GM12878 (cell line): ENCODE data around the gene CAMTA1. TPM values are rescaled to one million over a fixed set of nuclear protein-coding genes. Genes with fewer than 3 reads are reported as not detected.

Source experiments
- ATAC-seq: fragments of 200-7000 bp; cut with Tn5 transposase; 3 replicates; pipeline ENCODE4 v1.9.1; 2020; ENCODE audit warnings: mild to moderate bottlenecking, moderate library complexity
- BruUV-seq: library from RNA; stranded (reverse); fragments of 400-500 nt; replicated peaks from 2 replicates; lab custom pipeline; 2021; lab: Mats Ljungman, UMichigan
- CTCF ChIA-PET: fragments of 300-600 bp; sonication (Branson Sonifier 250); formaldehyde crosslinking; extraction: SDS; loops from one replicate; lab custom pipeline; 2021; ENCODE audit warnings: inconsistent platforms; lab: Yijun Ruan, JAX
- POLR2A ChIA-PET: fragments of 350-600 bp; formaldehyde crosslinking; extraction: SDS; loops from one replicate; lab custom pipeline; 2021; ENCODE audit warnings: inconsistent platforms; lab: Charles Lee
- RAD21 ChIA-PET: fragments of 300-600 bp; sonication (Branson Sonifier 250); formaldehyde crosslinking; loops from one replicate; lab custom pipeline; 2023; ENCODE audit warnings: antibody characterized with exemption; ENCODE audit not compliant: unreplicated experiment; lab: Charles Lee
- SMC1A ChIA-PET: fragments of 300-600 bp; sonication (Branson Sonifier 250); formaldehyde crosslinking; loops from one replicate; lab custom pipeline; 2023; ENCODE audit not compliant: unreplicated experiment, uncharacterized antibody; lab: Charles Lee
- DNase-seq: peaks from one replicate; pipeline ENCODE4 v3.0.0-alpha.2; 2011; ENCODE audit warnings: low read depth, low spot score
- FAIRE-seq: peaks from 3 replicates; lab custom pipeline; 2011; peaks lifted over from hg19 to GRCh38; lab: Jason Lieb, UNC
- H2AFZ ChIP-seq: 2 replicates; pipeline ENCODE4 v1.6.0; 2011; ENCODE audit warnings: low read depth, low read length, control low read depth; ENCODE audit not compliant: control insufficient read depth
- H3K27ac ChIP-seq: 2 replicates; pipeline ENCODE4 v1.5.1; 2011; ENCODE audit warnings: control low read depth; ENCODE audit not compliant: control insufficient read depth, insufficient read depth
- H3K27me3 ChIP-seq, 2 experiments: replicated peaks in 1 of 2; 2 replicates each; pipeline versions ENCODE4 v1.6.0 to v1.6.1; 2011; ENCODE audit warnings: low read length in 1 of 2; ENCODE audit not compliant: control insufficient read depth in 2 of 2, insufficient read depth in 2 of 2
- H3K36me3 ChIP-seq, 2 experiments: 2 replicates each; pipeline ENCODE4 v1.5.1; 2011; ENCODE audit warnings: low read length in 1 of 2; ENCODE audit not compliant: control insufficient read depth in 2 of 2, insufficient read depth in 2 of 2
- H3K4me1 ChIP-seq: 2 replicates; pipeline ENCODE4 v1.6.1; 2011; ENCODE audit warnings: mild to moderate bottlenecking, low read length, moderate library complexity, mixed read lengths; ENCODE audit not compliant: control insufficient read depth, insufficient read depth
- H3K4me2 ChIP-seq: 2 replicates; pipeline ENCODE4 v1.6.0; 2011; ENCODE audit warnings: control low read depth; ENCODE audit not compliant: control insufficient read depth, insufficient read depth
- H3K4me3 ChIP-seq: fragments of 200-600 bp; sonication (generic); 2 replicates; pipeline ENCODE4 v1.5.1; 2016
- H3K79me2 ChIP-seq: 2 replicates; pipeline ENCODE4 v1.6.0; 2011; ENCODE audit warnings: low read length; ENCODE audit not compliant: control insufficient read depth, insufficient read depth
- H3K9ac ChIP-seq: 2 replicates; pipeline ENCODE4 v1.8.0; 2011; ENCODE audit warnings: low read length, control low read depth, mixed read lengths; ENCODE audit not compliant: control insufficient read depth, insufficient read depth
- H3K9me3 ChIP-seq: replicated peaks from 3 replicates; pipeline ENCODE4 v1.5.1; 2011; ENCODE audit warnings: mild to moderate bottlenecking, low read length; ENCODE audit not compliant: control insufficient read depth, insufficient read depth
- H4K20me1 ChIP-seq: 2 replicates; pipeline ENCODE4 v1.6.0; 2011; ENCODE audit not compliant: control insufficient read depth, insufficient read depth
- BCLAF1 ChIP-seq: fragments of 450-650 bp; IDR thresholded peaks from 2 replicates; pipeline ENCODE4 v1.6.1; 2017; ENCODE audit warnings: antibody characterized with exemption, mild to moderate bottlenecking, moderate library complexity
- CREM ChIP-seq: IDR thresholded peaks from 2 replicates; pipeline ENCODE4 v1.6.1; 2014; ENCODE audit warnings: antibody characterized with exemption, low read depth
- EED ChIP-seq: sonication (generic); IDR thresholded peaks from 2 replicates; pipeline ENCODE4 v1.6.1; 2016; ENCODE audit warnings: antibody characterized with exemption, low read depth
- EZH2 ChIP-seq: IDR thresholded peaks from 2 replicates; pipeline ENCODE4 v1.6.1; 2012; ENCODE audit warnings: low read depth, mild to moderate bottlenecking, control low read depth, inconsistent platforms, low read length, borderline replicate concordance; ENCODE audit not compliant: control insufficient read depth
- GATAD2B ChIP-seq: fragments of 450-650 bp; conservative IDR thresholded peaks from 2 replicates; pipeline ENCODE4 v1.6.1; 2017; ENCODE audit warnings: low read depth, mild to moderate bottlenecking, moderate library complexity
- NBN ChIP-seq: fragments of 450-650 bp; IDR thresholded peaks from 2 replicates; pipeline ENCODE4 v1.6.1; 2016
- SPI1 ChIP-seq: IDR thresholded peaks from 2 replicates; pipeline ENCODE4 v1.6.1; 2011; ENCODE audit warnings: low read depth, mild to moderate bottlenecking, low read length, moderate library complexity, borderline replicate concordance; ENCODE audit not compliant: insufficient read depth
- TAF1 ChIP-seq: IDR thresholded peaks from 2 replicates; pipeline ENCODE4 v1.6.1; 2011; ENCODE audit warnings: mild to moderate bottlenecking, low read depth, low read length, borderline replicate concordance
- ZSCAN29 ChIP-seq: fragments of 450-650 bp; IDR thresholded peaks from 2 replicates; pipeline ENCODE4 v1.6.1; 2017; ENCODE audit warnings: mild to moderate bottlenecking, moderate library complexity
- WGBS: methylation state at CpG from one replicate; pipeline ENCODE4 v1.1.6; 2016; ENCODE audit warnings: low lambda C conversion rate; ENCODE audit not compliant: insufficient replicate concordance, insufficient coverage; ENCODE audit errors: missing lambda C conversion rate; 5-methylcytosine and 5-hydroxymethylcytosine counted together
- in situ Hi-C: fragments of 300-500 bp; cut with MboI; formaldehyde crosslinking; loops from 9 replicates; pipeline ENCODE4 v1.14.3; 2018; ENCODE audit warnings: mixed read lengths
- intact Hi-C: fragments of 100-400 bp; cut with micrococcal nuclease; formaldehyde crosslinking; loops from one replicate; pipeline ENCODE4 v1.14.2; 2022; ENCODE audit not compliant: unreplicated experiment
- polyA plus RNA-seq, 11 experiments: library from polyadenylated mRNA; depleted of rRNA in 4 of 11; unstranded in 6 of 11; stranded (reverse) in 5 of 11; fragments of >200 nt; fragmentation: Nextera tagmentation in 4 of 11; fragmentation: Illumina TruSeq in 1 of 11; extraction: Ambion mirVana in 4 of 11; extraction: Trizol in 1 of 11; gene quantifications; 1 replicate in 1 of 11; 2 replicates in 10 of 11; pipeline versions ENCODE4 v1.2.1 to v1.2.3, GENCODE V29; 2011 to 2016; ENCODE audit warnings: inconsistent platforms in 2 of 11, missing spikeins in 2 of 11, low read depth in 1 of 11
- total RNA-seq, 4 experiments: library from RNA; depleted of rRNA in 3 of 4; stranded (reverse); fragments of >200 nt in 3 of 4; fragmentation: Illumina TruSeq in 1 of 4; extraction: Trizol in 1 of 4; gene quantifications; 2 replicates each; pipeline versions ENCODE4 v1.2.1 to v1.2.3, GENCODE V29; 2013 to 2021
- TF ChIP-seq, protein P1 (sequence below): IDR thresholded peaks from 2 replicates; pipeline ENCODE4 v1.6.1; 2012; ENCODE audit warnings: low read depth, low read length, improper control_type of control experiment
- TF ChIP-seq, protein P2 (sequence below): fragments of 450-650 bp; IDR thresholded peaks from 2 replicates; pipeline ENCODE4 v1.6.1; 2014; ENCODE audit warnings: mild to moderate bottlenecking
- TF ChIP-seq, protein P3 (sequence below): fragments of 150-350 bp; IDR thresholded peaks from 2 replicates; pipeline ENCODE4 v1.6.1; 2016; ENCODE audit warnings: low read depth, low read length

CAMTA1 gene
- total and polyA plus RNA-seq, 10 of the 15 experiments (the other 5 are each of a cell fraction or from before 2014, with no cell fraction given) = 37.7 to 148 (median 76.4) TPM

DNA sequence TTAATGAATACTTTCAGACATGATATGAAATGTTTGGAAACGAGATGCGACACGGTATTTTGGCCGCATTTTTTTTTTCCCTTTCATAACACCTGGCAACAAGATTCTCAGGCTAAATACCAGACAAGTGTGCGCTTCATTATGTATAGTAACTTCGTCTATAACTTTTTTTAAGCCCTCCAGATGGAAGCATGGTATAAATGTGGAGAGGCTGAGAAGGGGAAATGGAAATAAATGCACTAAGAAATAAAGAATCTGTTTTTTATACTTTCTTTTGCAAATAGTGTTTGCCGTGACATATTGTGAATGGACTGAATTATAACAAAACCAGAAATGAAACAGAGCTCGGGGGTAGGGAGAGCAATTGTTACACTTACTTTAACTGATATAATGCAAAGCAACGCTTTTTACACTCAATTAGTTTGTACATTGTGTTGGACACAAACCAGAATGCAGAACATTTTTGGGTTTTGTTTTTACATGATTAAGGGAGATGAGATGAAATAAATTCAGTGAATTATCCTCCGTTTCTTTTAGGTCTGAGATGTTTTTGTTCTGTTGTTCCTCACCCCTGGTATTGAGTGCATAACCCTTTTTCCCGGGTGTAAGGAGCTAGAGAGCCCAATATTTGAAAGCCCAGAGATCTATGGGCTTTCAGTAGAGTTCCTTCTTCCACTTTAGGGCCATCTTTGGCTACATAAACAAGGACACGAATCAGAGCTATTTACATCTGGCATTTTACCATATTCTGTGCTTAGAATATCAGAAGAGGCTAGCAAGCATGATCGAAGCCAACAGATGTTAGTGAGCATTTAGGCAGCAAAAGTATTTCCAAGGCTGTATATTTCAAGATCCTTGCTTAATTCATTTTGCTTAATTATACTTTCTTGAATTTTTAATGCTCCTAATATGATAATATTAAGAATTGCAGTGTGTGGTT lies 478.0 kb downstream of the CAMTA1 start (continued):
- TF ChIP-seq GATAD2B (no peak), TAF1 (no peak), SPI1 (no peak), EED (no peak)
- TF ChIP-seq, protein P1, sequence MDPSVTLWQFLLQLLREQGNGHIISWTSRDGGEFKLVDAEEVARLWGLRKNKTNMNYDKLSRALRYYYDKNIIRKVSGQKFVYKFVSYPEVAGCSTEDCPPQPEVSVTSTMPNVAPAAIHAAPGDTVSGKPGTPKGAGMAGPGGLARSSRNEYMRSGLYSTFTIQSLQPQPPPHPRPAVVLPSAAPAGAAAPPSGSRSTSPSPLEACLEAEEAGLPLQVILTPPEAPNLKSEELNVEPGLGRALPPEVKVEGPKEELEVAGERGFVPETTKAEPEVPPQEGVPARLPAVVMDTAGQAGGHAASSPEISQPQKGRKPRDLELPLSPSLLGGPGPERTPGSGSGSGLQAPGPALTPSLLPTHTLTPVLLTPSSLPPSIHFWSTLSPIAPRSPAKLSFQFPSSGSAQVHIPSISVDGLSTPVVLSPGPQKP = no peak

- CTCF ChIA-PET = no interaction called here
- H4K20me1 ChIP-seq = no peaks in the 10 kb centered on the region
- intact Hi-C loops (no loop called here), in situ Hi-C loops (no loop called here)
- POLR2A ChIA-PET = no interaction called here
- H3K9ac ChIP-seq = no peak overlapping the region
- SMC1A ChIA-PET = no interaction called here
- RAD21 ChIA-PET = no interaction called here
- BruUV-seq = no TSS peak
- ATAC-seq (no peak), DNase-seq (no peak), FAIRE-seq (no peak)
- H3K4me3 ChIP-seq = no peak overlapping the region
- WGBS = 44% methylated on average over 4 of the region's 4 CpGs
- H2AFZ ChIP-seq = no peak overlapping the region
- no peak overlapping the region for H3K4me2 ChIP-seq
- H3K79me2 ChIP-seq = no peaks in the 10 kb centered on the region
- no peaks in the 10 kb centered on the region for H3K9me3 ChIP-seq
- no peak overlapping the region for H3K27ac ChIP-seq
- H3K27me3 ChIP-seq = no peaks in the 10 kb centered on the region
- H3K36me3 ChIP-seq = no peaks in the 10 kb centered on the region
- H3K4me1 ChIP-seq = no peaks in the 10 kb centered on the region
- no peak for TF ChIP-seq CREM
- no peak for TF ChIP-seq NBN
- no peak for TF ChIP-seq ZSCAN29
- TF ChIP-seq, protein P2, sequence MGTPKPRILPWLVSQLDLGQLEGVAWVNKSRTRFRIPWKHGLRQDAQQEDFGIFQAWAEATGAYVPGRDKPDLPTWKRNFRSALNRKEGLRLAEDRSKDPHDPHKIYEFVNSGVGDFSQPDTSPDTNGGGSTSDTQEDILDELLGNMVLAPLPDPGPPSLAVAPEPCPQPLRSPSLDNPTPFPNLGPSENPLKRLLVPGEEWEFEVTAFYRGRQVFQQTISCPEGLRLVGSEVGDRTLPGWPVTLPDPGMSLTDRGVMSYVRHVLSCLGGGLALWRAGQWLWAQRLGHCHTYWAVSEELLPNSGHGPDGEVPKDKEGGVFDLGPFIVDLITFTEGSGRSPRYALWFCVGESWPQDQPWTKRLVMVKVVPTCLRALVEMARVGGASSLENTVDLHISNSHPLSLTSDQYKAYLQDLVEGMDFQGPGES = no peak
- TF ChIP-seq, protein P3, sequence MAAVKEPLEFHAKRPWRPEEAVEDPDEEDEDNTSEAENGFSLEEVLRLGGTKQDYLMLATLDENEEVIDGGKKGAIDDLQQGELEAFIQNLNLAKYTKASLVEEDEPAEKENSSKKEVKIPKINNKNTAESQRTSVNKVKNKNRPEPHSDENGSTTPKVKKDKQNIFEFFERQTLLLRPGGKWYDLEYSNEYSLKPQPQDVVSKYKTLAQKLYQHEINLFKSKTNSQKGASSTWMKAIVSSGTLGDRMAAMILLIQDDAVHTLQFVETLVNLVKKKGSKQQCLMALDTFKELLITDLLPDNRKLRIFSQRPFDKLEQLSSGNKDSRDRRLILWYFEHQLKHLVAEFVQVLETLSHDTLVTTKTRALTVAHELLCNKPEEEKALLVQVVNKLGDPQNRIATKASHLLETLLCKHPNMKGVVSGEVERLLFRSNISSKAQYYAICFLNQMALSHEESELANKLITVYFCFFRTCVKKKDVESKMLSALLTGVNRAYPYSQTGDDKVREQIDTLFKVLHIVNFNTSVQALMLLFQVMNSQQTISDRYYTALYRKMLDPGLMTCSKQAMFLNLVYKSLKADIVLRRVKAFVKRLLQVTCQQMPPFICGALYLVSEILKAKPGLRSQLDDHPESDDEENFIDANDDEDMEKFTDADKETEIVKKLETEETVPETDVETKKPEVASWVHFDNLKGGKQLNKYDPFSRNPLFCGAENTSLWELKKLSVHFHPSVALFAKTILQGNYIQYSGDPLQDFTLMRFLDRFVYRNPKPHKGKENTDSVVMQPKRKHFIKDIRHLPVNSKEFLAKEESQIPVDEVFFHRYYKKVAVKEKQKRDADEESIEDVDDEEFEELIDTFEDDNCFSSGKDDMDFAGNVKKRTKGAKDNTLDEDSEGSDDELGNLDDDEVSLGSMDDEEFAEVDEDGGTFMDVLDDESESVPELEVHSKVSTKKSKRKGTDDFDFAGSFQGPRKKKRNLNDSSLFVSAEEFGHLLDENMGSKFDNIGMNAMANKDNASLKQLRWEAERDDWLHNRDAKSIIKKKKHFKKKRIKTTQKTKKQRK = no peak
- no peak for TF ChIP-seq BCLAF1
- no peak for TF ChIP-seq EZH2
Measured at GRCh38 chr1:7264101-7264500, 478.8 kb downstream of the CAMTA1 start.
